ENCODE data around the gene SCLY. TPM values are rescaled to one million over a fixed set of nuclear protein-coding genes. Genes with fewer than 3 reads are reported as not detected.

The SCLY gene
- total RNA-seq, 1 experiment from 2014 or later, result 28.7 TPM

DNA sequence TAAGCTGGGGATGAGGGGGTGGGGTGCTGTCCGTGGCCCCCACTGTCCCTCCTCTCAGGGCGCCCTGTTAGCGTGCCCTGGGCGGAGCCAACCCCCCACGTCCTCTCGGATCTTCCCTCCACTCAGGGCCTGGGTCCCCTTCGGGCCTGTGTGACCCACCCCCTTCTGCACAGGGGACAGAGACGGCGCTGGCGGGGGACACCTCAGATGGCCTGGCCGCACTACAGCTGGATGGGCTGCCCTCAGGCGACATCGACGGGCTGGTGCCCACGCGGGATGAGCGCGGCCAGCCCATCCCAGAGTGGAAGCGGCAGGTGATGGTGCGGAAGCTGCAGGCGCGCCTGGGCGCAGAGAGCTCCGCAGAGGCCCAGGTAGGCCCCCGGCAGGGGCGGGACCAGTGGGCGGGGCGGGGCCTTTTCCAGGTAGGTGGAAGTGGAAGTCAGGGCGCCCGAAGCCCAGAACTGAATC, 67.8 kb downstream of the SCLY start:
- POLR2A ChIA-PET, result no interaction called here
- ATAC-seq, result no peak
- RAD21 ChIA-PET (ENCODE audit: low non-redundant PET in 1 of 2, low total read pairs in 2 of 2, uncharacterized antibody in 2 of 2, unreplicated experiment in 2 of 2), result no interaction called here

DNA sequence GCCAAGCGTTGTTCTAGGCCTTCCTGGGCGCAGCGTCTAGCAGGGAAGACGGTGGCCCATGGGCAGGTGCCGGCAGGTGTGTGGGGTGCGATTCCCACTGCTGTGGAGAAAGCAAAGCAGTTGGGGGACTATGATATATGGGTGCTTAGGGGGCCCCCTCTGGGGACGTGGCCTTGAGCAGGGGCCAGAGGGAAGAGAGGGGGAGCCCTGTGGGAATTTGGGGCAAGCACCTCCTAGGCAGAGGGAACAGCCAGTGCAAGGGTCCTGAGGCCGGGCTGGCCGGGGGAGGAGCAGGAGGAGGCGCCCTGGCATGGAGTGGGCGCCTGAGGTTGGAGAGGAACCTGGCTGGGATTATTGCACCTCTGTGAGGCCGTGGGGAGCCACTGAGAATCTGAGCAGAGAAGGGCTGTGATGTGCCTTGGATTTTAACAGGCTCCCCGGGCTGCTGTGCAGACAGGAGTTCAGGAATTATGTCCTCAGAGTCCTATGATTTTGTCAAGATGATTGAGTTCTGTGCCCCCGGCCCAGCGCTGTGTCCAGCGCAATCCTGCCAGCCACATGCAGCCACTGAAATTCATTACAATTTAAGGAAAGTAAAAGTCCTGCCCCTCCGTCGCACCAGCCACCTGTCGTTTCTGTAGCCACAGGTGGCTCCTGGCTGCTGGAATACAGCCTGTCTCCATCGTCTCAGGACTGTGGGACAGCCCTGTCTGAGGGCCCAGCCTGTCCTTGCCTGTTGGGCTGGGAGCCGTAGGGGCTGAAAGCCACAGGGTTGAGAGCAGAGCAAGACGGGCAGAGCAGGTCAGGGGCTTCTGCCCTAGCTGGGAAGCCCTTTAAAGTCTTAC, 68.6 kb downstream of the SCLY start:
- DNase-seq (ENCODE audit: low read depth, low spot score), result no peak
- no peaks in the 10 kb centered on the region for H4K20me1 ChIP-seq (ENCODE audit: insufficient read depth)
- ChIA-PET CTCF (no interaction called here), RAD21 (ENCODE audit: low non-redundant PET in 1 of 2, low total read pairs in 2 of 2, uncharacterized antibody in 2 of 2, unreplicated experiment in 2 of 2) (no interaction called here), POLR2A (no interaction called here)
- H3K4me1 ChIP-seq (ENCODE audit: control insufficient read depth in 1 of 2, insufficient read depth in 2 of 2, low read length in 2 of 2), result no peaks in the 10 kb centered on the region
- no peak overlapping the region for H3K27ac ChIP-seq (ENCODE audit: low read depth, low read length)
- H3K4me3 ChIP-seq (replicated peaks in 1 of 2; ENCODE audit: low read depth in 1 of 2, low read length in 2 of 2), result no peak overlapping the region
- no peak for TF ChIP-seq ELF1 (IDR thresholded peaks at IDR 0.05; ENCODE audit: borderline replicate concordance, low read depth)
- no peak for TF ChIP-seq EZH2phosphoT487 (IDR thresholded peaks at IDR 0.05; ENCODE audit: borderline replicate concordance)
- TF ChIP-seq POLR2A (IDR thresholded peaks at IDR 0.05; ENCODE audit: borderline replicate concordance, extremely low read depth, insufficient read depth, insufficient read length), result no peak
- no peak for TF ChIP-seq RAD21 (IDR thresholded peaks at IDR 0.05; ENCODE audit: low read depth)
- no peak for TF ChIP-seq CEBPB (IDR thresholded peaks at IDR 0.05; ENCODE audit: low read depth)
- no peak for TF ChIP-seq FOSL1 (IDR thresholded peaks at IDR 0.05; ENCODE audit: low read depth)
- no peak overlapping the region for H3K9ac ChIP-seq (ENCODE audit: low read length)
- no peak overlapping the region for H3K4me2 ChIP-seq (ENCODE audit: low read length)
- intact Hi-C loops (cut with micrococcal nuclease), result no loop called here
- no peak for ATAC-seq
- H3K9me2 ChIP-seq (ENCODE audit: insufficient read depth), result no peaks in the 10 kb centered on the region
- no peak overlapping the region for H2AFZ ChIP-seq (ENCODE audit: low read depth, low read length, poor library complexity, severe bottlenecking)
- H3K79me2 ChIP-seq (ENCODE audit: insufficient read depth, low read length), result no peaks in the 10 kb centered on the region
- no peaks in the 10 kb centered on the region for H3K36me3 ChIP-seq (ENCODE audit: control insufficient read depth in 1 of 2, insufficient read depth in 2 of 2, low read length in 2 of 2)
- H3K9me3 ChIP-seq (ENCODE audit: control insufficient read depth in 1 of 2, insufficient read depth in 1 of 2, low read depth in 1 of 2, low read length in 2 of 2), result peaks cover 0 to 10% of the 10 kb centered on the region in 2 experiments; a peak in 1 of 4 replicates
- no peaks in the 10 kb centered on the region for H3K27me3 ChIP-seq (ENCODE audit: insufficient read depth, low read length)
- BruUV-seq (replicated peaks), result no TSS peak

More for the DNA sequence above, 67.8 kb downstream of the SCLY start:
- Histone ChIP-seq H3K36me3 (ENCODE audit: control insufficient read depth in 1 of 2, insufficient read depth in 2 of 2, low read length in 2 of 2) (no peaks in the 10 kb centered on the region), H3K79me2 (ENCODE audit: insufficient read depth, low read length) (no peaks in the 10 kb centered on the region), H3K9me2 (ENCODE audit: insufficient read depth) (no peaks in the 10 kb centered on the region), H3K9ac (ENCODE audit: low read length) (no peak overlapping the region), H2AFZ (ENCODE audit: low read depth, low read length, poor library complexity, severe bottlenecking) (no peak overlapping the region), H3K4me2 (ENCODE audit: low read length) (no peak overlapping the region), H3K27ac (ENCODE audit: low read depth, low read length) (no peak overlapping the region), H3K27me3 (ENCODE audit: insufficient read depth, low read length) (no peaks in the 10 kb centered on the region), H3K4me3 (replicated peaks in 1 of 2; ENCODE audit: low read depth in 1 of 2, low read length in 2 of 2) (no peak overlapping the region), H4K20me1 (ENCODE audit: insufficient read depth) (no peaks in the 10 kb centered on the region), H3K9me3 (ENCODE audit: control insufficient read depth in 1 of 2, insufficient read depth in 1 of 2, low read depth in 1 of 2, low read length in 2 of 2) (peaks cover 0 to 10% of the 10 kb centered on the region in 2 experiments; a peak in 1 of 4 replicates), H3K4me1 (ENCODE audit: control insufficient read depth in 1 of 2, insufficient read depth in 2 of 2, low read length in 2 of 2) (no peaks in the 10 kb centered on the region)
- no TSS peak for BruUV-seq (replicated peaks)
- DNase-seq (ENCODE audit: low read depth, low spot score), result no peak
- CTCF ChIA-PET, result no interaction called here
- intact Hi-C loops (cut with micrococcal nuclease), result no loop called here
- TF ChIP-seq ELF1 (IDR thresholded peaks at IDR 0.05; ENCODE audit: borderline replicate concordance, low read depth), result no peak
- TF ChIP-seq ZNF274 (IDR thresholded peaks at IDR 0.05; ENCODE audit: low read depth, low read length), result no peak
- TF ChIP-seq POLR2AphosphoS5 (IDR thresholded peaks at IDR 0.05; ENCODE audit: low read depth, low read length), result no peak
- TF ChIP-seq EZH2phosphoT487 (IDR thresholded peaks at IDR 0.05; ENCODE audit: borderline replicate concordance), result no peak
- no peak for TF ChIP-seq SRF (IDR thresholded peaks at IDR 0.05; ENCODE audit: low read depth)
